Transverse colon (tissue), 4 donors: ENCODE results near the gene TCF20.

Source experiments
- CTCF ChIP-seq, 5 experiments: fragments of 200-600 bp in 3 of 5; fragments of 450-650 bp in 2 of 5; sonication (generic) in 3 of 5; IDR thresholded peaks; 1 replicate in 2 of 5; 2 replicates in 3 of 5; pipeline ENCODE4 v1.5.1; 2016 to 2017; ENCODE audit warnings: antibody characterized with exemption in 5 of 5, inconsistent platforms in 3 of 5, mild to moderate bottlenecking in 2 of 5, moderate library complexity in 1 of 5
- EP300 ChIP-seq: sonication (generic); formaldehyde crosslinking; IDR thresholded peaks from one replicate; pipeline ENCODE4 v1.6.1; 2017; ENCODE audit warnings: antibody characterized with exemption, low read depth
- POLR2A ChIP-seq: fragments of 450-650 bp; IDR thresholded peaks from one replicate; pipeline ENCODE4 v1.6.1; 2016; ENCODE audit warnings: antibody characterized with exemption, mild to moderate bottlenecking, moderate library complexity
- POLR2AphosphoS5 ChIP-seq, 3 donors: sonication (generic); formaldehyde crosslinking; IDR thresholded peaks; one replicate each; pipeline ENCODE4 v1.6.1; 2016; ENCODE audit warnings: antibody characterized with exemption in 3 of 3

GRCh38 chr22:42262964-42263363, 7.5 kb downstream of the TCF20 start:
- TF ChIP-seq CTCF (IDR thresholded peaks at IDR 0.05) (no peak), POLR2A (no peak), POLR2AphosphoS5 (IDR thresholded peaks at IDR 0.05) (no peak), EP300 (no peak)
